Erythroblast (primary cell): ENCODE data around the gene TUBD1.
"Not testable (repeated sequence)": the region's sequence is repeated elsewhere in the genome, so short reads cannot be mapped to it uniquely, and the experiment has no call there.

Source experiments
- DNase-seq, 2 experiments: peaks; one replicate each; lab custom pipeline; 2025; lab: John Stamatoyannopoulos, UW
- GATA1 ChIP-seq: IDR thresholded peaks from 2 replicates; pipeline ENCODE4 v1.6.1; 2011; ENCODE audit warnings: low read depth, mild to moderate bottlenecking, control low read depth, low read length, moderate library complexity
- POLR2A ChIP-seq: IDR thresholded peaks from 2 replicates; pipeline ENCODE4 v1.6.1; 2011; ENCODE audit warnings: mild to moderate bottlenecking, low read length

Gene TUBD1

GRCh38 chr17:59858167-59858816 lies 34.5 kb downstream of the TUBD1 start:
- TF ChIP-seq GATA1 (no peak), POLR2A (no peak)
- no peak for DNase-seq

GRCh38 chr17:59856859-59857794 lies 35.6 kb downstream of the TUBD1 start:
- TF ChIP-seq GATA1 (no peak), POLR2A (no peak)
- DNase-seq = no peak

GRCh38 chr17:59853919-59854729 lies 38.6 kb downstream of the TUBD1 start:
- not testable (repeated sequence) for DNase-seq

- peak in 1 of 2 experiments; percentile 42 for DNase-seq
- no peak for TF ChIP-seq GATA1
- TF ChIP-seq POLR2A = no peak
Observed at GRCh38 chr17:59853168-59853918, 39.4 kb downstream of the TUBD1 start.

GRCh38 chr17:59852847-59853167 lies 39.9 kb downstream of the TUBD1 start:
- DNase-seq = not testable (repeated sequence)

- TF ChIP-seq GATA1 (no peak), POLR2A (no peak)
- no peak for DNase-seq
Observed at GRCh38 chr17:59851439-59852375, 41.0 kb downstream of the TUBD1 start.

GRCh38 chr17:59850311-59850710 lies 42.4 kb downstream of the TUBD1 start:
- DNase-seq = not testable (repeated sequence)

- DNase-seq = peak in 1 of 2 experiments; percentile 66
- TF ChIP-seq GATA1 (no peak), POLR2A (no peak)
Observed at GRCh38 chr17:59848778-59849177, 44.0 kb downstream of the TUBD1 start.

- DNase-seq = no peak
- no peak for TF ChIP-seq POLR2A
- TF ChIP-seq GATA1 = no peak
Observed at GRCh38 chr17:59848385-59848668, 44.4 kb downstream of the TUBD1 start.

GRCh38 chr17:59846394-59847165 lies 46.2 kb downstream of the TUBD1 start:
- TF ChIP-seq POLR2A (peak; percentile 23), GATA1 (no peak)
- DNase-seq = no peak

- no peak for TF ChIP-seq POLR2A
- TF ChIP-seq GATA1 = no peak
- peak in 1 of 2 experiments; percentile 39 for DNase-seq
Observed at GRCh38 chr17:59845595-59846393, 46.9 kb downstream of the TUBD1 start.
